ENCODE measurements around the gene RAB10. TPM values are rescaled to one million over a fixed set of nuclear protein-coding genes. Genes with fewer than 3 reads are reported as not detected.
A peak's percentile ranks its signal among the peaks of the same experiment; 100 is the strongest.

RAB10 gene
- total and polyA plus RNA-seq, 9 of the 15 experiments (the other 6 are each of a cell fraction or from before 2014, with no cell fraction given) = 25.1 to 214 (median 157) TPM

DNA sequence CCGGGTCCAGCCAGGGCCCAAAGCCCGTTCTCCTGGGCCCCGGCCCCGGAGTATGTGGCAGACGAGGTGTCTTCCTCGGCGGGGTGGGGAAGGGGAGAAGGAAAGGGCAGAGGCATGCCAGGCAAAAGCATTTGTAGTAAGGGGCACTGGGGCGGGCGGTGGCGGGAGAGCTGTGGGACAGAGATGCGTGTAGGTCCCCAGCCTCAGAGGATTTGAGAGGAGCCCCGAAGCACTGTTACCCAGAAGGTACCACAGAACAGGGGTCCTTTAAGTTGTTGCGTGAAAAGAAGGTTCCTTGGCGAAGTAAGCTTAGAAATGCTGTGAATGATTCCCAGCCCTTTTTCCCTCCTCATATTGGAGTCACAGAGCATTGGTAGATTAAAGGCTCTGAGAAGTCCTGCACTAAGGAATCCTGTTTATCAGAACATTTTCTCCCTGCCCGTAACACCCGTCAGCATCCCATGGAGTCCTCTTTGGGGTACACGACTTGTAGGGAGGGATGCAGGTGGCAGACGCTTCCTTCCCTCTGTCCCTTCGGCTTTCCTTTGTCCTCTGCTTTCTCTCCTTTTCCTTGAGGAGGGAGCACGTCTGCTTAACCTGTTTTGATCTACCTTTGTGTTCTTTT lies 151.5 kb downstream of the RAB10 start (continued):
- TF ChIP-seq CBFA2T3 (IDR thresholded peaks at IDR 0.05) (no peak), RBM14 (IDR thresholded peaks at IDR 0.05; ENCODE audit: borderline replicate concordance, insufficient read depth, low read depth, low read length) (no peak), ZSCAN32 (CRISPR knock-in tag; IDR thresholded peaks at IDR 0.05) (0 out of 2 replicates have a peak, but pooled peaks have one; percentile 22), ZBTB1 (CRISPR knock-in tag; IDR thresholded peaks at IDR 0.05; ENCODE audit: borderline replicate concordance, low read depth) (0 out of 2 replicates have a peak, but pooled peaks have one; percentile 2), ZNF77 (CRISPR knock-in tag; IDR thresholded peaks at IDR 0.05) (no peak), KDM2B (CRISPR knock-in tag; IDR thresholded peaks at IDR 0.05) (no peak), NCOA6 (IDR thresholded peaks at IDR 0.05) (no peak), NFXL1 (CRISPR knock-in tag; IDR thresholded peaks at IDR 0.05) (no peak), CREB1 (IDR thresholded peaks at IDR 0.05) (no peak), CREB1 (CRISPR knock-in tag; IDR thresholded peaks at IDR 0.05) (0 out of 2 replicates have a peak, but pooled peaks have one; percentile 6), CBFA2T2 (conservative IDR thresholded peaks at IDR 0.05) (no peak), PHF21A (IDR thresholded peaks at IDR 0.05; ENCODE audit: borderline replicate concordance, low read depth) (no peak), RB1 (IDR thresholded peaks at IDR 0.05; ENCODE audit: low read depth) (no peak), MAFG (tag; conservative IDR thresholded peaks at IDR 0.05) (no peak), NFIC (IDR thresholded peaks at IDR 0.05) (no peak), ZNF717 (CRISPR knock-in tag; IDR thresholded peaks at IDR 0.05) (no peak), ELF2 (CRISPR knock-in tag; IDR thresholded peaks at IDR 0.05) (no peak), FOXK2 (conservative IDR thresholded peaks at IDR 0.05 in 1 of 2, IDR thresholded peaks at IDR 0.05 in 1 of 2; ENCODE audit: low read depth in 2 of 2) (no peak), SRF (CRISPR knock-in tag; IDR thresholded peaks at IDR 0.05) (no peak), MYC (IDR thresholded peaks at IDR 0.05; ENCODE audit: low read depth, low read length) (no peak), MYC (CRISPR knock-in tag; IDR thresholded peaks at IDR 0.05; ENCODE audit: borderline replicate concordance, low read depth) (no peak)
- TF ChIP-seq, protein P1, sequence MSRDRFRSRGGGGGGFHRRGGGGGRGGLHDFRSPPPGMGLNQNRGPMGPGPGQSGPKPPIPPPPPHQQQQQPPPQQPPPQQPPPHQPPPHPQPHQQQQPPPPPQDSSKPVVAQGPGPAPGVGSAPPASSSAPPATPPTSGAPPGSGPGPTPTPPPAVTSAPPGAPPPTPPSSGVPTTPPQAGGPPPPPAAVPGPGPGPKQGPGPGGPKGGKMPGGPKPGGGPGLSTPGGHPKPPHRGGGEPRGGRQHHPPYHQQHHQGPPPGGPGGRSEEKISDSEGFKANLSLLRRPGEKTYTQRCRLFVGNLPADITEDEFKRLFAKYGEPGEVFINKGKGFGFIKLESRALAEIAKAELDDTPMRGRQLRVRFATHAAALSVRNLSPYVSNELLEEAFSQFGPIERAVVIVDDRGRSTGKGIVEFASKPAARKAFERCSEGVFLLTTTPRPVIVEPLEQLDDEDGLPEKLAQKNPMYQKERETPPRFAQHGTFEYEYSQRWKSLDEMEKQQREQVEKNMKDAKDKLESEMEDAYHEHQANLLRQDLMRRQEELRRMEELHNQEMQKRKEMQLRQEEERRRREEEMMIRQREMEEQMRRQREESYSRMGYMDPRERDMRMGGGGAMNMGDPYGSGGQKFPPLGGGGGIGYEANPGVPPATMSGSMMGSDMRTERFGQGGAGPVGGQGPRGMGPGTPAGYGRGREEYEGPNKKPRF (IDR thresholded peaks at IDR 0.05; ENCODE audit: low read depth, low read length) = no peak
- TF ChIP-seq, protein P2, sequence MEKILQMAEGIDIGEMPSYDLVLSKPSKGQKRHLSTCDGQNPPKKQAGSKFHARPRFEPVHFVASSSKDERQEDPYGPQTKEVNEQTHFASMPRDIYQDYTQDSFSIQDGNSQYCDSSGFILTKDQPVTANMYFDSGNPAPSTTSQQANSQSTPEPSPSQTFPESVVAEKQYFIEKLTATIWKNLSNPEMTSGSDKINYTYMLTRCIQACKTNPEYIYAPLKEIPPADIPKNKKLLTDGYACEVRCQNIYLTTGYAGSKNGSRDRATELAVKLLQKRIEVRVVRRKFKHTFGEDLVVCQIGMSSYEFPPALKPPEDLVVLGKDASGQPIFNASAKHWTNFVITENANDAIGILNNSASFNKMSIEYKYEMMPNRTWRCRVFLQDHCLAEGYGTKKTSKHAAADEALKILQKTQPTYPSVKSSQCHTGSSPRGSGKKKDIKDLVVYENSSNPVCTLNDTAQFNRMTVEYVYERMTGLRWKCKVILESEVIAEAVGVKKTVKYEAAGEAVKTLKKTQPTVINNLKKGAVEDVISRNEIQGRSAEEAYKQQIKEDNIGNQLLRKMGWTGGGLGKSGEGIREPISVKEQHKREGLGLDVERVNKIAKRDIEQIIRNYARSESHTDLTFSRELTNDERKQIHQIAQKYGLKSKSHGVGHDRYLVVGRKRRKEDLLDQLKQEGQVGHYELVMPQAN (IDR thresholded peaks at IDR 0.05; ENCODE audit: borderline replicate concordance) = no peak
